Measurements from ENCODE around the gene MUC12.
"Not testable (repeated sequence)": the region's sequence is repeated elsewhere in the genome, so short reads cannot be mapped to it uniquely, and the experiment has no call there.

The MUC12 gene

GRCh38 chr7:101060992-101061391 is 91.6 kb downstream of the MUC12 start:
- no peak for DNase-seq (ENCODE audit: low spot score)

GRCh38 chr7:101064176-101064550 is 94.8 kb downstream of the MUC12 start:
- not testable (repeated sequence) for DNase-seq (ENCODE audit: low spot score)

- DNase-seq (ENCODE audit: low spot score): not testable (repeated sequence)
Observed at GRCh38 chr7:101065162-101065561, 95.8 kb downstream of the MUC12 start.

GRCh38 chr7:101066141-101066832 is 96.9 kb downstream of the MUC12 start:
- DNase-seq (ENCODE audit: low spot score): no peak

GRCh38 chr7:101066833-101067177 is 97.4 kb downstream of the MUC12 start:
- DNase-seq (ENCODE audit: low spot score): no peak

GRCh38 chr7:101068401-101068800 is 99.0 kb downstream of the MUC12 start:
- no peak for DNase-seq (ENCODE audit: low spot score)
